GM19468 (cell line): ENCODE measurements around the gene ADD2.

Source experiments
- ATAC-seq: cut with Tn5 transposase; IDR thresholded peaks from one replicate; pipeline ENCODE4 v1.9.1; 2021; ENCODE audit warnings: mild to moderate bottlenecking, moderate library complexity, moderate number of reproducible peaks; ENCODE audit not compliant: unreplicated experiment; ENCODE audit errors: extremely low read depth

The ADD2 gene

DNA sequence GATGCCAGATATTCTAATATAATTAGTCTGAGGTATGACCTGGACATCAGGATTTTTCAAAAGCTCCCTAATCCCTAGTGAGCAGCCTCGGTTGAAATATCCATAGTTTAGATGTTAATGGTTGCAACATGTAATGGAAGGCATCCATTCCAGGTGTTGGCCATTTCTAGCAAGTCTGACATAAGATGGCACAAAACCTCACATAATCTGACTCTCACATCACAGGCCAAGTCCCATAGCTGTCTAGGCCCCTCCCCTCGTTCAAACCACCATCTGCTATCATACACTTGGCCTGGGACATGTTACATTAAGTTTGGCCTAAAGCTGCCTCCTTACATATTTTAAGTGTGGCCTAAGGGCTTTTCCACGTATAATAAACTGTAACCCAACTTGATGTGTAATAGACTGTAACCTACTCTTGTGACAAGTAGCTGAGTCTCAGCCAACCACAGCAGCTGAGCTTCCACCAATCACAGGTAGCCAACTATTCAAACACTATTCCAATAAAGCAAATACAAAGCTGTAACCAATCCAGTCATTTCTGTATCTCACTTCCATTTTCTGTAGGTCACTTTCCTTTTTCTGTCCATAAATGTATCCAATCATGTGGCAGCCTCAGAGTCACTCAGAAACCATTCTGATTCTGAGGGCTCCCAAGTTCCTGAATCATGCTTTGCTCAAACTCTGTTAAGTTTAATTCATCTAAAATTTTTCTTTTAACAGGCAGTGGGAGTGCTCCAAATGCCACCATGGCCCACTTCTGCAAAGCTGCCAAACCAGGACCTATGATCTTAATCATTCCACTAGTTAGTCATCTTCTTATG lies 59.4 kb downstream of the ADD2 start:
- no peak for ATAC-seq

DNA sequence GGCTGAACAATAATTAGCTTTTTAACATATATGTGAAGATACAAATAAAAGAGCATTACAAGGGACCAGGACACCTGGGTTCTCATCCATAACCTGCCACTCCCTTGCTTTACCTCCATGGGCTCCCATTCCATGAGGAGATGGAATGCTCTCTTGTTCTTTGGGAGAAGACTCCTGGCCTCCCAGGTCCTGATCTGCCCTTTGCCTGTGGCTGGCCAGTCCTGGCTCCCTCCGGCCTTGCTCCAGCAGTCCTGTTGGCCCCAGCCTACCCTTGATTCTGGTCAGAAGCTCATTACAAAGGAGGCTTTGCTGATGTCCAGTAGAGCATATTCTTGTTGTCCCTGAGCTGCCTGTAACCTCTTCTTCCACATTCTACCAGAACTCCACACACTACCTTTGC lies 60.3 kb downstream of the ADD2 start:
- ATAC-seq: no peak

- no peak for ATAC-seq
Measured at GRCh38 chr2:70706026-70706795, 61.8 kb downstream of the ADD2 start.

- no peak for ATAC-seq
Measured at GRCh38 chr2:70705160-70705850, 62.7 kb downstream of the ADD2 start.

DNA sequence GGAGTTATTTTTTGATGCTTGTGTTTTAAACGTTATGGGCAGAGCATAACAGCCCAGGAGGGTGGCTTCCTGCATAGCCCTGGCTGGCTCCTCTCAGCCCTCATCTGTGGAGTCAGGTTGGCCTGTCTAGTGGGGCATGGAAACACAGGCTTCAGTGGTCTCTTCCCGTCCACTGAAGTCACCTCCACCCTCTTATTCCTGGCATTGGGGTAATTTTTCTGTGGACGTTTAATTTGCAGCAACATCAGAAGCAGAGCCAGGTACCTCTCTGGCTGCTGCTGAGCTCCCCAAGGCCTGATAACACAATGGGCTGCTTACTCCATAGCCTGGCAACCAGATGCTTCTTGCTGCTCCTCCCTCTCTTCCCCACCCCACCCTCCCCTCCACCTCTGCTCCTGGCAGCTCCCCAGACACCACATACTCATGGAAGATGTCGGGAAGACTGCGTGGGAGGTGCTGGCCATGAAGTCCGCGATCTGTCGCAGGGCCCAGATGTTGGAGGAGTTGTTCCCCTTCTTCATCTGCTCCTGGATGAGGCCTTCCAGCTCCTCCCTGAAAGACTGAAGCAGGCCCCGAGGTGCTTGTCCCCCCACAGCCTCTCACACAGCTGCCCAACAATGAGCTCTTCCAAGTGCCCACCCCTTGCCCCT lies 64.0 kb downstream of the ADD2 start:
- ATAC-seq: no peak

DNA sequence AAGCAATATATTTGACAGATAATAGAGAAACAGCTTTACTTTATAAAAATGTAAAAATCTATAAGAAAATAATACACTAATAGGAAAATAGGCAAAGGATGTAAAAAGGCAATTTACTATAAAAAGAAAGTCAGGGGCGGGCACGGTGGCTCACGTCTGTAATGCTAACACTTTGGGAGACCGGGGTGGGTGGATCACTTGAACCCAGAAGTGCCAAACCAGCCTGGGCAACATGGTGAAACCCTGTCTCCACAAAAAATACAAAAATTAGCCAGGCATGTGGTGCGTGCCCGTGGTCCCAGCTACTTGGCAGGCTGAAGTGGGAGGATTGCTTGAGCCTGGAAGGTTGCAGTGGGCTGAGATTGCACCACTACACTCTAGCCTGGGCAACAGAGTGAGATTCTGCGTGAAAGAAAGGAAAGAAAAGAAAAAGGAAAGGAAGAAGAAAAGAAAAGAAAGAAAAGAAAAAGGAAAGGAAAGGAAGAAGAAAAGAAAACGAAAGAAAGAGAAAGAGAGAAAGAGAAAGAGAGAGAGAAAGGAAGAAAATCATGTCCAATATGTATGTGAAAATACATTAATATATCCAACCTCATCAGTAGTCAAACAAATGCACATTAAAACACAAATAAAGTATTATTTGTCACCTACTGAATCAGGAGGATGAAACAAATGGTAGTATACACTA lies 65.1 kb downstream of the ADD2 start:
- no peak for ATAC-seq

- no peak for ATAC-seq
Measured at GRCh38 chr2:70698847-70699246, 69.2 kb downstream of the ADD2 start.

DNA sequence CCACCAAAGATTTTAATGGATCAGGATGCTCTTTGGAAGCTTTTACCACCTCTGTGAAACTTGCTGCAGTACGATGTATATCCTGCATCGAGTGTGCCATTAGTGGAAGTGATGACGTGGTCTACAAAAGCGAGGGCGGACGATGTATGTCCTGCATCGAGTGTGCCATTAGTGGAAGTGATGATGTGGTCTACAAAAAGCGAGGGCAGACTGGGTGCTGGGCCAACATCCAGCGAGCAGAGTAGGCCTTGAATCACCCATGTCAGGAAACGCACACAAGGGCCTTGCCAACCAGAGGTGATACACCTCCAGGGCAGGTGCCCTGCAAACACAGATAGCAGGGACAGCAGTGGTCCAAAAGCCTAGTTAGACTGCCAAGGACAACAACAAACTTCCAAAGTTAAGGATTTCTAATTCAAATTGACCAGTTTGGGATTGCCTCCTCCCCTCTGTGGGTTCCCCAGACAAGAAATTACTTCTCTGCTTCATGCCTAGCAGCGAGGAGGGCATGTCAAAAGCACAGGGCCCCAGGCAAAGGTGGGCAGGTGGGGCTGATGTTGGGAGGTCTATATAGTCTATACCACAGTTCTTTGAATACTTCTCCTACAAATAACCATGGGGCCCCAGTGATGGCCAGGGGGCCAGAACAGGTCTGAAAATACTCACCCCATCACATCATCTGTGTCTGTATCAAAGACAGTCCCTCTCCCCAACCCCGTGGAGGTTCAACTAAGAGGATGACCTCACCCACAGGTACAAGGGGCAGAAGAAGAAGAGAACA lies 70.2 kb downstream of the ADD2 start:
- ATAC-seq: no peak

DNA sequence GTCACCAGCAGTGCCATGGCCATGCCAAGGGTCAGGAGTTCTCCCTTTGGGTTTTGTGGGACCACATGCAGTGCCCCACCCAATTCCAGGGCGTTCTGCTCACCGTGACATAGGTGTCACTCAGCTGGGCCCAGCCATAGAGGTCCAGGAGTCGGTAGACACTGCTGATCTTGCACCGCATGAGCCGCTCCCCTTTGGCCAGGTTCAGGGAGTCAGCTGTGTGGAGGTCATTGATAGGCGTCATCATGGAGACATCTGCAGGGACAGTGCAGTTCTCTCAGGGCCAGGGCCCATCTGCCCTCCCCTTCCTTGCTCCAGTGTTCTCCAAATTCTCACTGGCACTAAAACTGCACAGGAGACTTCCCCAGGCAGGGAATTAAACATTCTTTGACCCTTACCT lies 71.9 kb downstream of the ADD2 start:
- no peak for ATAC-seq

DNA sequence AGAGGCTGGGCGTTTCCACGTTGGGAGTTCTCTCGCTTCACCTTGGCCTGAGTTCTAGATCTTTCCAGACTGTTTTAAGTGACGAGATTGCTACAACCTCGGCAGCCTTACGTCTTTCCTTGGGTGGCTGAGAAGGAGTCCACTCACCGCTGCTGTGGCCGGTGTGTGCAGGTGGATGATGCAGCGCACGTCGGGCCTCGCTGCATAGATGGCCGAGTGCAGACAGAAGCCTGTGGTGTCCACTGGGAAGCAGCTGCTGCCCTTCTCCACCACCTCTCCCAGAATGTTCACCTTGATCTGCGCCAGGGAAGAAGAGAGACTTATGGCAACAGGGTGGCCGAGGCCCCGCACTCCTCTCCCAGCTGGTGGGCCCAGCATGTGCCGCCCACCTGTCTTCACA lies 75.7 kb downstream of the ADD2 start:
- ATAC-seq: no peak

DNA sequence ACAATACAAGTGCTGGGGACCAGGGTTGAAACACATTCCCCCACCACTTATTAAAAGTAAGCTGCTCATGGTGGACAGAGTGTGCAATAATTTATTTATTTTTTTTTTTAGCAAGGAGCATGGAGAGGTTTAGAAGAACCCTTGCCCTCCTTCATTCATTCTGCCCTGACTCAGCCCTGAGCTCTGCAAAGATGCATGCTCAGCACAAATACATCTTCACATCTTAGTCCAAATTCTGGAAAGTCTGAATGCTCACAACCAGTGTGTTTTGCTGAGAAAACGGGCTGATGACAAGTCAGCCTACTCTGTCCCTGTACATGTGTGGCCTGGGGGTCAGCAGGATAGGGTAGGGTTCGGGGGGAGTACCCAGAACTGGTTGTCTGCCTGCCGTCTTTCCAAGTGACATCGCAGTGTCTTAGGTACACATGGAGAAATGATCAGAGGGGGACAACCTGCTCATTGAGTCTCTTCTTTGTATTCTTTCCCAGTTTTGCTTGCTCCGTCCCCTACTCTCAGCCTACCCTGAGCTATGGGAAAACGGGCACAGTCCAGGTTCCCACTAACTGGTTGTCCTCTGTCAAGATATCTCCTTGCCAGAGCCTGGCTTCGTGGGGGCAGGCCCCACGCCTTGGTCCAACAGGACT lies 76.4 kb downstream of the ADD2 start:
- no peak for ATAC-seq

GRCh38 chr2:70690846-70691245 lies 77.2 kb downstream of the ADD2 start:
- no peak for ATAC-seq

GRCh38 chr2:70688427-70688826 lies 79.6 kb downstream of the ADD2 start:
- ATAC-seq: no peak

- no peak for ATAC-seq
Measured at GRCh38 chr2:70687461-70687795, 80.6 kb downstream of the ADD2 start.

DNA sequence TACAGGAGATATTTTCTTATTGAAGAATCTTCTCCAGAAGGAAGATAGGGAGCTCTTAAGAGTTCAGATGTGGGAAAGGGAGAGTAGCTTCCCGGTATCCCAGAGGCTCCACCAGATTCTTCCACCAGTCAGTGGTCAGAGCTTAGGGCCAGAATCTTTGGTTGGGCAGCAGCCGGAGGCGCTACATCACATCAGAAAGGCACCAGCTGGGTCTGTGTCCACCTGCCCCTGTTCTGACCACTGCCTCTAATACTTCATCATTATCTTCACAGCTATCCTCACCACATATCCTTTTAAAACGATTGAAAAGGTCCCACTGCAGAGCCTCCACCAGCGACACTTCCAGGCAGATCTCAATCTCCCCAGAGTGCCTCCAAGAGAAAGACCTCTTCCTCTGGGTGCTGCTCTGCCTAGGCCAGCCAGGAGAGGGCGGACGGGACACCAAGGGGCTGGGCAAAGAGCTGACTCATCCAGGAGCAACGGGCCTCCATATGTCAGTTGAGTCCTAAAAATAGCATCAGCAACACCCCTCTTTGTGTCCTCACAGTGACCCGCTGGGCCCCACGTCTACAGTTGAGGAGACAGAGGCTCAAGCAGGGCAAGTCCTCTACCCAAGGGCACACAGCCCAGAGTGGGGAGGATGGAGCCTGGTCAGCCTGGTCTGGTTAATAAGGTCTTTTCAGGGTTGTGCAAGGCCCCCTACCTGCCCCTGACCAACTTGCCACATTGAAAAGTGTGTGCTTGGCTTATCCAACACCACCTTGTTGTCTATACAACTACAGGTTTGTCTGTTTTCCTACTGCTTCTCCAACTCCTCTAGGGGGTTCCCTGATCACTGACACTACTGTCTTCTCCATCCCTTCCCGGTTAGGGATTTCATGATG lies 81.2 kb downstream of the ADD2 start:
- ATAC-seq: no peak

GRCh38 chr2:70685771-70686171 lies 82.2 kb downstream of the ADD2 start:
- no peak for ATAC-seq

- no peak for ATAC-seq
Measured at GRCh38 chr2:70684846-70685622, 83.0 kb downstream of the ADD2 start.
